ENCODE measurements around the gene KRTAP12-2.

DNA sequence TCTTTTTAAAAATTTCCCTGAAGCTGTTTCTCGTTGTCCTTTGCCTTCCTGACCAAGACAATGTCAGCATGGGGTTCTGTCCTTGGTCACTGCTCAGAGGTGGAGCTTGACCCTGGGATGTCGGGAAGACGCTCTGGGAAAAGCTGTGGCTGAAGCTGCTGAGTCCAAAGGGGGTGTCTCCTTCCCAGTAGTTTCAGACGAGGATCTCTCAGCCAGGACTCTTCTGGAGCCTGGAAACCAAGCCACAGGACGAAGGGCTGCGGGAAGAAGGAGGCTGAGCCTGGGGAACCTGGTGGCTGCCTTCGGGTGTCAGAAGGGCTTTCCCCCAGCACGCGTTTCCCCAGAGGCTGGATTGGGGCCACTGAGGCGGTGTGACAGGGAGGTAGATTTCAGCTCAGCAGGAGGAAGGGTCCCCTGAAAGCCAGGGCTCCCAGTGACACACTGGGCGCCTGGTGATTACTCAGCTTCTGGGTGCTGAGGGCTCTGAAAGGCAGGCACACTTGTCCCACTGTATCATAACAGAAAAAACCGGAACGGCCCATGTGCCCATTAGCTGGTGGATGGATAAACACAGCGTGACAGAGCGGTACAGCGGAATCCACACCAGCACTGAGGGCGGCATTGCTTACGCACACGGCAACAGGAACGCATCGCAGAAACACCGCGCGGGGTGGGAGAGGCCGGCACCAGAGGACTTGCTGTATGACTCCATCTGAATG, 20.3 kb upstream of the KRTAP12-2 start:
- TF ChIP-seq EZH2phosphoT487 (IDR thresholded peaks at IDR 0.05; ENCODE audit: borderline replicate concordance) = no peak
- TF ChIP-seq, protein P1, sequence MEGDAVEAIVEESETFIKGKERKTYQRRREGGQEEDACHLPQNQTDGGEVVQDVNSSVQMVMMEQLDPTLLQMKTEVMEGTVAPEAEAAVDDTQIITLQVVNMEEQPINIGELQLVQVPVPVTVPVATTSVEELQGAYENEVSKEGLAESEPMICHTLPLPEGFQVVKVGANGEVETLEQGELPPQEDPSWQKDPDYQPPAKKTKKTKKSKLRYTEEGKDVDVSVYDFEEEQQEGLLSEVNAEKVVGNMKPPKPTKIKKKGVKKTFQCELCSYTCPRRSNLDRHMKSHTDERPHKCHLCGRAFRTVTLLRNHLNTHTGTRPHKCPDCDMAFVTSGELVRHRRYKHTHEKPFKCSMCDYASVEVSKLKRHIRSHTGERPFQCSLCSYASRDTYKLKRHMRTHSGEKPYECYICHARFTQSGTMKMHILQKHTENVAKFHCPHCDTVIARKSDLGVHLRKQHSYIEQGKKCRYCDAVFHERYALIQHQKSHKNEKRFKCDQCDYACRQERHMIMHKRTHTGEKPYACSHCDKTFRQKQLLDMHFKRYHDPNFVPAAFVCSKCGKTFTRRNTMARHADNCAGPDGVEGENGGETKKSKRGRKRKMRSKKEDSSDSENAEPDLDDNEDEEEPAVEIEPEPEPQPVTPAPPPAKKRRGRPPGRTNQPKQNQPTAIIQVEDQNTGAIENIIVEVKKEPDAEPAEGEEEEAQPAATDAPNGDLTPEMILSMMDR (conservative IDR thresholded peaks at IDR 0.05; ENCODE audit: low read length) = no peak

All from Loucy (cell line).